Motor neuron (in vitro differentiated cells): Measurements from ENCODE around the gene TRPM1. TPM values are rescaled to one million over a fixed set of nuclear protein-coding genes. Genes with fewer than 3 reads are reported as not detected.

ENCODE experiments used
- ATAC-seq, 8 experiments: fragments of 200-7000 bp; cut with Tn5 transposase; replicated peaks in 6 of 8; 2 replicates each; pipeline ENCODE4 v1.8.0; 2021; ENCODE audit warnings: mild to moderate bottlenecking in 8 of 8, moderate library complexity in 8 of 8
- H3K27ac ChIP-seq, 2 donors: fragments of 250-450 bp; sonication (Bioruptor Pico); 2 replicates each; pipeline ENCODE4 v1.9.0; 2021; ENCODE audit warnings: antibody characterized with exemption in 2 of 2, mild to moderate bottlenecking in 2 of 2, moderate library complexity in 1 of 2
- H3K4me1 ChIP-seq, 2 donors: fragments of 250-450 bp; sonication (Bioruptor Pico); replicated peaks in 1 of 2; 2 replicates each; pipeline ENCODE4 v1.6.1; 2021; ENCODE audit warnings: antibody characterized with exemption in 2 of 2, mild to moderate bottlenecking in 2 of 2, moderate library complexity in 1 of 2
- H3K4me3 ChIP-seq, 5 donors: fragments of 250-450 bp; sonication (Bioruptor Pico); 2 replicates each; pipeline ENCODE4 v1.9.0; 2021; ENCODE audit warnings: antibody characterized with exemption in 5 of 5, mild to moderate bottlenecking in 5 of 5, moderate library complexity in 4 of 5
- WGBS, 10 experiments: fragments of 450-650 bp; shearing (Covaris generic); methylation state at CpG; one replicate each; pipeline ENCODE4 v1.0.0; 2022; 5-methylcytosine and 5-hydroxymethylcytosine counted together
- in situ Hi-C, 9 experiments: fragments of 400-800 bp; cut with MboI; loops; one replicate each; pipeline ENCODE4 v1.15.0; 2021; ENCODE audit warnings: low sequenced_read_pairs in 9 of 9, low pct_unique_long_range_greater_than_20kb in 2 of 9; ENCODE audit not compliant: unreplicated experiment in 9 of 9
- total RNA-seq, 8 experiments: library from RNA; unstranded; fragments of 300-600 nt; gene quantifications; 2 replicates each; pipeline versions ENCODE4 v1.2.3 to v1.2.4, GENCODE V29; 2022

TRPM1 gene
- total RNA-seq, 8 experiments from 2014 or later = 0.11 to 2.7 (median 0.62) TPM; not detected in 1

DNA sequence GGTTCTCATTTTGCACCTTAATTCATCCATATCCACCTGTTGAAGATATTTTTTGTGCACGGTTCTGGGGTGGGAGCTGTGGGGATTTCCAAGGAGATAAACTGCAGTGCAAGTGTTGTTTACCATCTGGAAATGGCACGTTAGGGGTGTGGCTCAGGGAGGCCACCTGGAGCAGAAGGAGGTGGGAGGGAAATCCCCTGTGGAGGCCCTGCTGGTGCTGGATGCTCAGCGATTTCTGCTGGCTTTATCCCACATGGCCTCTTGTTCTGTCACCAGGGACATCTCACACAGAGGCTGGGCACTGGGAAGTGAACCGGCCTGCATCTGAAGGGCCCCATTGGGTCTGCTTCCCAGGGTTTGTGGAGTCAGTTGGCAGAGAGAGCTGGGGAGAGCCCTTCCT is 24.3 kb downstream of the TRPM1 start:
- Histone ChIP-seq H3K4me3 (no peak overlapping the region), H3K4me1 (peaks cover 30 to 31% of the 10 kb centered on the region in 2 donors), H3K27ac (no peak overlapping the region)
- ATAC-seq = no peak
- in situ Hi-C loops = no loop called here
- 8 to 100% (median 76%) methylated on average over 1 to 2 of the region's 4 CpGs; no CpG with 5 or more reads in 6 of the 10 experiments for WGBS, 10 experiments

DNA sequence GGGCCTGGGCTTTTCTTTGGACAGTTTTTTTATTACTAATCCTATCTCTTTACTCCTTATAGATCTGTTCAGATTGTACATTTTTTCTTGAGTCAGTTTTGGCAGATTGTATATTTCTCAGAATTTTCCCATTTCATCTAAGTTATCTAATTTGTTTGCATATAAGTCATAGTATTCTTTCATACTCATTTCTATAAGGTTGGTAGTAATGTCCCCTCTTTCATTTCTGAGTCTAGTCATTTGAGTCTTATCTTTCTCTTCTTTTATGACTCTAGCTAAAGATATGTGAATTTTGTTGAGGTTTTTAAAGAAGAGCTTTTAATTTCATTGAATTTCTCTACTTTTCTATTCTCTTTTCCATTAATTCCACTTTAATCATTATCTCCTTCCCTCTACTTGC is 27.2 kb downstream of the TRPM1 start:
- no peak overlapping the region for H3K27ac ChIP-seq
- in situ Hi-C loops = no loop called here
- peaks cover 16 to 18% of the 10 kb centered on the region in 2 donors for H3K4me1 ChIP-seq
- H3K4me3 ChIP-seq = no peak overlapping the region
- no peak for ATAC-seq

DNA sequence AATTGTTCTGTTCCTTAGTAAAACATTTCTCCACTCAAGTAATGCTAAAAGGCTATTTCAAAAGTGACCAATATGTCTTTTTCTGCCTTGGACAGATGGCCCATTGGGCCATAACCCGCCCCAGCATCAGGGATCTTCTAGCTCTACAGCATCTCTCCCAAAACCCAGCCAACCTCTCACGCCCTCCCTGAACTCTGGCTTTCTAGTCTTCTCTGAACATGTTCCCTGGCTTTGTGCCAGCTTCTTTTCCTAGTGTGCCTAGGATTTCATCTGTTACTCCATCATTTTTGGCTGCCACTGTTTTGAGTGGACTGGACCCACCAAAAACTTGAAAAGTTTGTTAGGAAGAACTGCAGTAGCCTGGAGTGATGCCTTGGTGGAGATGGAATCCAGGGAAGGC is 30.7 kb downstream of the TRPM1 start:
- peaks cover 0 to 6% of the 10 kb centered on the region in 2 donors for H3K4me1 ChIP-seq
- H3K27ac ChIP-seq = no peak overlapping the region
- H3K4me3 ChIP-seq = no peak overlapping the region
- no peak for ATAC-seq
- 81 to 100% (median 96%) methylated on average over 1 to 2 of the region's 2 CpGs; no CpG with 5 or more reads in 4 of the 10 experiments for WGBS, 10 experiments
- in situ Hi-C loops = no loop called here

DNA sequence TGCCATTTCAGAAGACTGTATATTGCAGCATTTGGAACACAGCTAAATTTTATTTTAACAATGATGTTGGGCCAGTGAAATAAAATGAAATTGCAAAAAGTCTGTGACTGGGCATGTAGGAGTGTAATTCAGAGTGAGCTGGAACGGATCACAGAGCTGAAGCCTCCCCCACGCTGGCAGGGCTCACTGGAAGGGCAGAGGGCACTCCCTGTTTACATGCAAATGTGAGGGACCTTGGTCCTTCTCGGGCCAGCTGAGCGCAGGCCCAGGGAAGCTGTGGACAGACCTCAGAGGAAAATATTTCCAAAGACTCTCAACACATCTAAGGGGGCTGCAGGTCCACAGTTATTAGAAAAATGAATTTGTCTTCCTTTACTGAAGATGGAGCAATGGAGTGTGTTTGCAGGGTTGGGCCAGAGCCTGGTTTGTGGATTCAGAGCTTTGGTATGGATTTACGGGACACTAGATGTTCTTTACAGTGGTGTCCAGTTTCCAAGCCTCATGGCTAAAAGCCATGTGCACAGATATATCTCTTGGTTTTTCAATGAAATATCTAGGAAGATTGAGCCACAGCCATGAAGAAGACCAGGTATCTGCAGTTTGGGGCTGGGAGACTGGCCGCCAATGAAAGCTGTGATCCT is 32.0 kb downstream of the TRPM1 start:
- Histone ChIP-seq H3K4me1 (peaks cover 0 to 6% of the 10 kb centered on the region in 2 donors), H3K4me3 (no peak overlapping the region), H3K27ac (no peak overlapping the region)
- in situ Hi-C loops = no loop called here
- ATAC-seq = peak in 2 of 8 experiments; percentile 43 to 67
- WGBS, 10 experiments = 0 to 100% (median 55%) methylated on average over 1 to 5 of the region's 6 CpGs; no CpG with 5 or more reads in 2 of the 10 experiments

DNA sequence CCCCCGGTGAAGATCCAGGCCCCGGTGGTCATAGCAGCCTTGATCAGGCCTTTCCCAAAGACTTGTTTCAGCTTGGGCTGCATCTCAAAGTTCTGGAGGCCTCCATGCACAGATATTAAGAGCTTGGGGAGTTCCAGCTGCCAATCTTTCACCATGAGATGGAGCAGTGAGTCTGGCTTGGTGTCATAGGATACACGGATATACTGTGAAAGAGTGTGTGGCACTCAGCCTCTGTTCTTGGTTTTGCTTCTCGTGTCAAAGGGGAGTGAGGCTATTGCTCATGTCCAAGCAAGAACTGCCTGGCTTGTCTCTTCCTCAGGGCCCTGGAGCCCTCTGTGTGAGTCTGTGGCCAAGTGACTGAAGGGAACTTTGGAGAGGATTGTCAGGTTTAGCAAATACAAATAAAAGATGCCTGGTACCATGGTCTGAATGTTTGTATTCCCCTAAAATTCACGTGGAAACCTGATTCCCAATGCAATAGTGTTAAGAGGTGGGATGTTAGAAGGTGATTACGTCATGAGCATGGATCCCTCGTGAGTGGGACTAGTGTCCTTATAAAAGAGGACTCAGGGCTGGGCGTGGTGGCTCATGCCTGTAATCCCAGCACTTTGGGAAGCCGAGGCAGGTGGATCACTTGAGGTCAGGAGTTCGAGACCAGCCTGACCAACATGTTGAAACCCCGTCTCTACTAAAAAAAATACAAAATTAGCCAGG is 33.5 kb downstream of the TRPM1 start:
- no peak for ATAC-seq
- no peak overlapping the region for H3K27ac ChIP-seq
- no peak overlapping the region for H3K4me3 ChIP-seq
- 55 to 95% (median 77%) methylated on average over 1 to 8 of the region's 11 CpGs; no CpG with 5 or more reads in 2 of the 10 experiments for WGBS, 10 experiments
- H3K4me1 ChIP-seq = peaks cover 2 to 10% of the 10 kb centered on the region in 2 donors
- in situ Hi-C loops = no loop called here

DNA sequence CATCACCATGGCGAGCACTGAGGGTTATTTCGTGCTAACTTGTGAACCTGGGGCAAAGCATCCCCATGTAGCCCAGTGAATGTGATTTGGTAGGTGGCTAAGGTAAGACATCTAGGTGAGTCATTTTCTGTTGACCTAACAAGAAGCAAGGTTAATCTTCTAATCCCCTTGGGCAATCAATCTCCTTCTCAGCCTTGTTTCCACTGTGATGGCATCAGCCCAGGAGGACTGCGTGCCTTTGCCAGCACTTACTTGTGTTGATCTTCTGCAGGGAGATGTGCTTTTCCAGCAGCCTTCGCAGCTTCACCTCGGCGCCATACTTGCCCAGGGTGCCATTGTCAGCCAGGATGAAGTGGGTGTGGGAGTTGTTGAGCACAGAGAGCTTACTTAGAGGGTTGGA is 35.7 kb downstream of the TRPM1 start:
- ATAC-seq = no peak
- in situ Hi-C loops = no loop called here
- 74 to 100% (median 94%) methylated on average over 1 to 5 of the region's 6 CpGs; no CpG with 5 or more reads in 3 of the 10 experiments for WGBS, 10 experiments
- Histone ChIP-seq H3K4me1 (peaks cover 14 to 20% of the 10 kb centered on the region in 2 donors), H3K4me3 (no peak overlapping the region), H3K27ac (no peak overlapping the region)

DNA sequence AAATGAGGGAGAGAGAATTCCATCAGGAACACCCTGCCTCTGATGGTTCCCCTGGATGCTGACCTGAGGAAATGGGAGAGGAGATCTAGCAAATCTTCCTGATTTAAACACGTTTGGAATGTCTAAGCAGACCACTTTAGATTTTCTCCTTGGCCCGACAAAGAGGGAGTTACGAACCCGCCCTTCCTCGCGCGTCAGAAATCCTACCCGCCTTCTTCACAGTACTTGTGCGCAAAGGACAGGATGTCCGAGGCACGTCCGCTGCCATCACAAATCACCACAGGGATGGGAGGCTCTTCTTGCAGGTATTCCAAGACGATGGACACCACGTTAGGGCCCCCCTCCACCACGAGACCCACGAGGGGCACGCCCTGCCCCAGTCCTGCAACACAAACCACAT is 38.6 kb downstream of the TRPM1 start:
- 8 to 92% (median 45%) methylated on average over 5 to 10 of the region's 17 CpGs; no CpG with 5 or more reads in 6 of the 10 experiments for WGBS, 10 experiments
- Histone ChIP-seq H3K4me3 (no peak overlapping the region), H3K27ac (no peak overlapping the region), H3K4me1 (peaks cover 14% of the 10 kb centered on the region in 2 donors)
- in situ Hi-C loops = no loop called here
- peak in 5 of 8 experiments; percentile 18 to 62 (median 53) for ATAC-seq

DNA sequence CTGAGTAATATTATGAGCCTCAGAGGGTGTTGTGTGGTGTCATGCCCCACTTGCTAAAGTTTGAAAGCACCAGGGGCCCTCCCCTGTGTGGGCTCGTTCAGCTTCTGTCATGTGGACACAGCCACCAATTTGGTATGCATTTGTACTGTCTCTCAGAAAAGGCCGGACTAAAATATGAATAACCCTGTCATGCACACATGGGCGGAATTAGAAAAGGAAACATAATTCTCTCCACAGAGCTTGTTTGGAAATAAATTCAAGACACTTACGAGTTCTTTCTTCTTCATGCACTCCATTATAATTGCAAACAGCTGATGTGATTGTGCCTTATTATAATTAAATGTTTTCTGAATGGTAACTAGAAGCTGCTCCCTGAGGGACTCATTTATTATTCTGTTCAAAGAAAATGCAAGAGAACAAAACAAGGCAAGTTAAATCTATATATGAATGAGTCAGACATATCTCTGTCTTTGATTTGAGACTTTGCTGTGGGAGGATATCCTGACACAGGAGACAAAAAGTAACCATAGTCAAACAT is 39.1 kb downstream of the TRPM1 start:
- in situ Hi-C loops = no loop called here
- 0 to 83% (median 0%) methylated on average over 1 to 4 of the region's 4 CpGs; no CpG with 5 or more reads in 1 of the 10 experiments for WGBS, 10 experiments
- ATAC-seq = peak; percentile 86 to 95 (median 90)
- Histone ChIP-seq H3K4me3 (no peak overlapping the region), H3K4me1 (peaks cover 14% of the 10 kb centered on the region in 2 donors), H3K27ac (no peak overlapping the region)

DNA sequence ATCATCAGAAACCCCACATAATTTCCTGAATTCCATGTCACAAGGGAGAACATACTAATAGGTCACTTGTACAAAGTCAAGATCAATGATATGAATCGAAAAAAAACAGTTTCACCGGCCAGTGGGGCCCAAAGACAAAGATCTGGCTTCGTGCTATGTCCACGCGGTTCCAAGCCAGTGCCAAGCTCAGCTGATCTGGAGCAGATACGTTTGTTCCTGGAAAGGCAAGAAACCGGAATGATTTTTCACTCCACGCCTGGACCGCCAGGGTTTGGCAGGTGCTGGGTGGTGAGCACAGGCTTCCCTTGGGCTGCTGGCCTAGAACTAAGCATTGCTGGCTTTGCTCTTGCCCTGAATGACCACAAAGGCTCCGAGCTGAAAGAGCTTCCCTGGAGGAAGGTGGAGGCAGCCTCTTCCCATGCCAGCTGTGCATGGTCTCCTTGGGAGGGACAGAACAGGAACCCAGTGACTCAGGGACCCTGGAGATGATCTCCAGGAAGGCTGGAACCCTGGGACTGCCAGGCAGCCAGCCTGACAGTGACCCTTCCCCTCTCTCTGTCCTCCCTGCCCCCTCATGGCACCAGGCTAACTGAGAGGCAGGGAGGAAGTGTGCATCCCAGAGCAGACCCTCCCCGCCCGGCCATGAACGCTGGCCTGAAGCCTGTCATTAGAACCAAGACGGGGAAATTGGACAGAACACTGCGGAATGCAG is 40.9 kb downstream of the TRPM1 start:
- 84 to 97% (median 90%) methylated on average over 4 to 10 of the region's 15 CpGs; no CpG with 5 or more reads in 1 of the 10 experiments for WGBS, 10 experiments
- Histone ChIP-seq H3K4me1 (peaks cover 14% of the 10 kb centered on the region in 2 donors), H3K4me3 (no peak overlapping the region), H3K27ac (no peak overlapping the region)
- in situ Hi-C loops = no loop called here
- no peak for ATAC-seq

DNA sequence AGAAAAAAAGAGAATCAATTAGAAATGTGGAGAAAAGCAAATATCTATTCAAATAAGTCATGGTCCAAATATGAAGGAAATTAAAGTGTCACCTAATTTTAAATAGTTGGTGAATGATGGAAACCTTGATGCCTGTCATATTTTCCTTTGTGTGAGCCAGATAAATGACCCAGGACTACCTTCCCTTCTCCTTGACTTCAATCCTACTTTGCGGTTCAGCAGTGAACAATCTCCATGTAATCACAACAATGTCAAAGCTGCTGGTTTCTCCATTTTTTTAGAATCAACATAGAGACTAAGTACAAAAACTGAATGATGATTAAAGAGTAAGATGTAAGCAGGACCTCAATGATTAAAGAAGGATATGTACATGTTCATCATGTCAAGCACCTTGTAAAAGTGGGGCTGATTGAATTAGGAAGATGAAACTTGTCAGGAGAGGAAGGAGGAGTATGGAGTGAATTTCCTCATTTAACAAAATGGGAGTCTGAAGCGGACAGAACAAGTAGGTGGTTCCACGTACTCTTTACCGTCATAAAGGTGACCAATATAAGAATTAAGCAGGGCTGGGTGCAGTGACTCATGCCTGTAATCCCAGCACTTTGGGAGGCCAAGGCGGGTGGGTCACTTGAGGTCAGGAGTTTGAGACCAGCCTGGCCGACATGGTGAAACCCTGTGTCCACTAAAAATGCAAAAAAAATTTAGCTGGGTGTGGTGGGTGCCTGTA is 43.1 kb downstream of the TRPM1 start:
- H3K4me3 ChIP-seq = no peak overlapping the region
- WGBS, 10 experiments = 56 to 100% (median 90%) methylated on average over 1 to 6 of the region's 6 CpGs; no CpG with 5 or more reads in 1 of the 10 experiments
- H3K4me1 ChIP-seq = peaks cover 14% of the 10 kb centered on the region in 2 donors
- no peak overlapping the region for H3K27ac ChIP-seq
- ATAC-seq = no peak
- in situ Hi-C loops = no loop called here

DNA sequence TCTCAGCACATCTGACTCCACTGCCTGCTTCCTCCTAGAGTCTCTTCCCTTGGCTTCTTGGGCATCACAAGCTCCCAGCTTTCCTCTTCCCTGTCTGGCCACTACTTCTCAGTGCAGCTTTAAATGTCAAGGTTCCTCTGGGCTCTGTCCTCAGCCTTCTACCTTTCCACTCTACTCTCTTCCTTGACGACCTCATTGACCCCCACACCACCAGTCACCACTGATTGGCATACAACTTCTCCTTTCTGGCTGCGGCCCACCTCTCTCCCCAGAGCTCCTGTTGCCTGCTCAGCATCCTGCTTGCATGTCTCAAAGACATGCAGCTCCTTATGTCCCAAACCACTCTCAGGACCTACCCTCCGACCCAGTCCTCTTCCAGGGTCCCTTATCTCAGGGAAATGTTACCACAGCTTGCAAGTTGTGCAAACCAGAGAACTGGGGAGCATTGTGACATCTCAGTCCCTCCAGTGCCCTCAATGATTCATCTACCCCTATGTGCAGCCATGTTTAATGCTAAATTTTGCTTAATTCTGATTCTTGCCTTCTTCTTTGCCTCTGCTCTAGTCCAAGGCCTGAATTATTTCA is 49.9 kb downstream of the TRPM1 start:
- ATAC-seq = no peak
- peaks cover 0 to 10% of the 10 kb centered on the region in 2 donors for H3K4me1 ChIP-seq
- WGBS, 10 experiments = 25 to 88% (median 56%) methylated on average over 1 to 3 of the region's 3 CpGs; no CpG with 5 or more reads in 1 of the 10 experiments
- no peak overlapping the region for H3K27ac ChIP-seq
- H3K4me3 ChIP-seq = no peak overlapping the region
- in situ Hi-C loops = no loop called here

DNA sequence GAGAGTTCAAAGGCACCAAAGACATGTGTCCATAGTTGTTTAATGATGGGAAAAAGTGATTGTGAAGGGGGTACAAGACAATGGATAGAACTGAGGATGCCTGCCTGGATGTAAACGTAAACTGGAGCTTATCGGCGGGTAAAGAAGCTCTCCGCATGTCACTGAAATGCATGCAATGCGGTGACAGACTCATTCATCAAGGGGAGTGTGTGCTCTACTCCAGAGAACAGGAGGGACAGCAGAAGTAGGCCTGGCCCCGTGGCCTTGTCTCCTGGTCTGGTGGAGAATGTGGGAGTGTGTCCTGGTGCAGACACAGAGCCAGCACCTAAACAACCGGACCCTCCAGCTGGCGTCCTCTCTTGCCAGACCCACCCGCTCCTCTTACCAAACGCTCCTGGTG is 50.6 kb downstream of the TRPM1 start:
- WGBS, 10 experiments = 40 to 82% (median 63%) methylated on average over 1 to 9 of the region's 10 CpGs; no CpG with 5 or more reads in 4 of the 10 experiments
- peak in 3 of 8 experiments; percentile 34 to 59 (median 59) for ATAC-seq
- peaks cover 0 to 10% of the 10 kb centered on the region in 2 donors for H3K4me1 ChIP-seq
- no peak overlapping the region for H3K27ac ChIP-seq
- H3K4me3 ChIP-seq = no peak overlapping the region
- in situ Hi-C loops = no loop called here
